ENCODE measurements around the gene RDH16. TPM values are rescaled to one million over a fixed set of nuclear protein-coding genes. Genes with fewer than 3 reads are reported as not detected.
A peak's percentile ranks its signal among the peaks of the same experiment; 100 is the strongest.
"Not testable (repeated sequence)": the region's sequence is repeated elsewhere in the genome, so short reads cannot be mapped to it uniquely, and the experiment has no call there.

RDH16 gene
- total RNA-seq, 2 donors from 2014 or later: 1.1 to 3.0 TPM

DNA sequence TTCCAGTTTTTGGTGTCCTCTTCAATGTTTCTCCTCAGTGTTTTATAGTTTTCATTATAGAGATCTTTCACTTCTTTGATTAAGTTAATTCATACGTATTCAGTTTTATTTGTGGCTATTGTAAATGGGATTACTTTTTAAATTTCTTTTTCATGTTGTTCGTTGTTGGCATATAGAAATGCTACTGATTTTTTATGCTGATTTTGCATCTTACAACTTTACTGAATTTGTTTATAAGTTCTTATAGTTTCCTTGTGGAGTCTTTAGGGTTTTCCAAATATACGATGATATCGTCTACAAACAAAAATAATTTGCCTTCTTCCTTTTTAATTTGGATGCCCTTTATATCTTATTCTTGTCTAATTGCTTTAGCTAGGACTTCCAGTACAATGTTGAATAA is 13.5 kb downstream of the RDH16 start:
- Mint-ChIP-seq H3K4me3 (no peak overlapping the region), H3K27me3 (ENCODE audit: insufficient read depth) (peaks cover 18% of the 10 kb centered on the region), H3K27ac (no peak overlapping the region), H3K36me3 (ENCODE audit: low read depth) (no peaks in the 10 kb centered on the region), H3K4me1 (peaks cover 5% of the 10 kb centered on the region), H3K9me3 (peaks cover 22% of the 10 kb centered on the region)
- WGBS, 2 experiments (ENCODE audit: insufficient coverage in 1 of 2, insufficient read length in 1 of 2): 93 to 100% methylated on average over 1 to 4 of the region's 4 CpGs
- no peak overlapping the region for H3K9ac ChIP-seq (ENCODE audit: extremely low read depth, low read length, poor library complexity, severe bottlenecking)
- H3K4me1 ChIP-seq (ENCODE audit: control insufficient read depth, insufficient read depth, low read length): no peaks in the 10 kb centered on the region
- no peaks in the 10 kb centered on the region for H3K27me3 ChIP-seq (ENCODE audit: control insufficient read depth, insufficient read depth, low read length, poor library complexity, severe bottlenecking)
- no peak for DNase-seq
- H3K27ac ChIP-seq (ENCODE audit: low read depth, low read length): no peak overlapping the region
- no peak overlapping the region for H3K4me3 ChIP-seq (ENCODE audit: low read length)
- TF ChIP-seq, protein P1, sequence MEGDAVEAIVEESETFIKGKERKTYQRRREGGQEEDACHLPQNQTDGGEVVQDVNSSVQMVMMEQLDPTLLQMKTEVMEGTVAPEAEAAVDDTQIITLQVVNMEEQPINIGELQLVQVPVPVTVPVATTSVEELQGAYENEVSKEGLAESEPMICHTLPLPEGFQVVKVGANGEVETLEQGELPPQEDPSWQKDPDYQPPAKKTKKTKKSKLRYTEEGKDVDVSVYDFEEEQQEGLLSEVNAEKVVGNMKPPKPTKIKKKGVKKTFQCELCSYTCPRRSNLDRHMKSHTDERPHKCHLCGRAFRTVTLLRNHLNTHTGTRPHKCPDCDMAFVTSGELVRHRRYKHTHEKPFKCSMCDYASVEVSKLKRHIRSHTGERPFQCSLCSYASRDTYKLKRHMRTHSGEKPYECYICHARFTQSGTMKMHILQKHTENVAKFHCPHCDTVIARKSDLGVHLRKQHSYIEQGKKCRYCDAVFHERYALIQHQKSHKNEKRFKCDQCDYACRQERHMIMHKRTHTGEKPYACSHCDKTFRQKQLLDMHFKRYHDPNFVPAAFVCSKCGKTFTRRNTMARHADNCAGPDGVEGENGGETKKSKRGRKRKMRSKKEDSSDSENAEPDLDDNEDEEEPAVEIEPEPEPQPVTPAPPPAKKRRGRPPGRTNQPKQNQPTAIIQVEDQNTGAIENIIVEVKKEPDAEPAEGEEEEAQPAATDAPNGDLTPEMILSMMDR (conservative IDR thresholded peaks at IDR 0.05): no peak
- peaks cover 15% of the 10 kb centered on the region for H3K9me3 ChIP-seq (ENCODE audit: control insufficient read depth, low read length)
- H3K36me3 ChIP-seq (ENCODE audit: control insufficient read depth, insufficient read depth, low read length): no peaks in the 10 kb centered on the region

- H3K4me1 Mint-ChIP-seq; H3K4me3 Mint-ChIP-seq; DNase-seq; H3K36me3 ChIP-seq (ENCODE audit: control insufficient read depth, insufficient read depth, low read length); H3K27ac ChIP-seq (ENCODE audit: low read depth, low read length); H3K4me3 ChIP-seq (ENCODE audit: low read length); H3K36me3 Mint-ChIP-seq (ENCODE audit: low read depth); H3K4me1 ChIP-seq (ENCODE audit: control insufficient read depth, insufficient read depth, low read length); H3K9ac ChIP-seq (ENCODE audit: extremely low read depth, low read length, poor library complexity, severe bottlenecking); H3K27me3 ChIP-seq (ENCODE audit: control insufficient read depth, insufficient read depth, low read length, poor library complexity, severe bottlenecking); H3K27ac Mint-ChIP-seq: not testable (repeated sequence)
- 86 to 100% methylated on average over 1 of the region's 1 CpG for WGBS, 2 experiments (ENCODE audit: insufficient coverage in 1 of 2, insufficient read length in 1 of 2)
- peaks cover 15% of the 10 kb centered on the region for H3K9me3 ChIP-seq (ENCODE audit: control insufficient read depth, low read length)
- Mint-ChIP-seq H3K9me3 (peaks cover 22% of the 10 kb centered on the region), H3K27me3 (ENCODE audit: insufficient read depth) (peaks cover 18% of the 10 kb centered on the region)
Observed at GRCh38 chr12:56943374-56943773, 14.0 kb downstream of the RDH16 start.

DNA sequence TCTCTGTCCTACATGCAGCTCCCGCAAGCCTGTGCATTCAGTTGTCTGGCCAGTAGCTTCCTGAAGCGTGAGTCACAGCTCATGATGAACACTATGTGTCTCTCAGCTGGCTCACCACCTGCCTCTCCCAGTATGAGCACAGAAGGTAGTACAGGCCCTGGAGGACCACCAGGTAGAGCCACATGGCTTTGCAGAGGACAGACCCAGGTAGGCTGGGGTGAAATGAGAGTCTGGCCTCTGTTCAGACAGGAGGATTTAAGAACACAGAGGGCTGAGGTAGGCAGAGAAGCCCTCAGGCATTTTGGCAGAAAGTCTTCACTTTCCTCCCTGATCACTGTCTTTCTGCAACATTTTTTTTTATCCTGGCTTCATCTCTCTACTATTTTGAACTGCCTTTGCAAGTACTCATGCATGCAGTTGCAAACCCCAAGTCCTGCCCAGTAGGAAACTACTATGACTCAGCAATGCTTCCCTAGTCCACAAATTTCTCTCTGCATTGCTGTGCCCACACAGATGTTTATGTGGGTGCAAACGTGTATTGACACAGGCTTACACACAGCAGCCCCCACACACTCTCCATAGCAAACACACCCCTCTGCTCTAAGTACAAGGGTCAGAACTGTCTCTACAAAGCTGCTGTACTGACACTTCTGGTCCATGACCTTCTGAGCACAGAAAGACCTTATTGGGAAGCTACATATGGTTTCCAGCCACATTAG is 15.9 kb downstream of the RDH16 start:
- H3K4me3 ChIP-seq (ENCODE audit: low read length): no peak overlapping the region
- no peak overlapping the region for H3K27ac ChIP-seq (ENCODE audit: low read depth, low read length)
- no peaks in the 10 kb centered on the region for H3K36me3 ChIP-seq (ENCODE audit: control insufficient read depth, insufficient read depth, low read length)
- H3K9me3 ChIP-seq (ENCODE audit: control insufficient read depth, low read length): peaks cover 15% of the 10 kb centered on the region
- TF ChIP-seq, protein P1 (conservative IDR thresholded peaks at IDR 0.05): no peak
- peak overlapping the region; percentile 76 for H3K27ac Mint-ChIP-seq
- H3K27me3 Mint-ChIP-seq (ENCODE audit: insufficient read depth): peaks cover 31% of the 10 kb centered on the region
- DNase-seq: peak; percentile 47
- H3K4me1 ChIP-seq (ENCODE audit: control insufficient read depth, insufficient read depth, low read length): no peaks in the 10 kb centered on the region
- H3K4me1 Mint-ChIP-seq: peaks cover 5% of the 10 kb centered on the region
- H3K9me3 Mint-ChIP-seq: peaks cover 22% of the 10 kb centered on the region
- H3K36me3 Mint-ChIP-seq (ENCODE audit: low read depth): no peaks in the 10 kb centered on the region
- H3K9ac ChIP-seq (ENCODE audit: extremely low read depth, low read length, poor library complexity, severe bottlenecking): no peak overlapping the region
- H3K4me3 Mint-ChIP-seq: no peak overlapping the region
- 61 to 67% methylated on average over 1 to 3 of the region's 3 CpGs for WGBS, 2 experiments (ENCODE audit: insufficient coverage in 1 of 2, insufficient read length in 1 of 2)
- no peaks in the 10 kb centered on the region for H3K27me3 ChIP-seq (ENCODE audit: control insufficient read depth, insufficient read depth, low read length, poor library complexity, severe bottlenecking)

DNA sequence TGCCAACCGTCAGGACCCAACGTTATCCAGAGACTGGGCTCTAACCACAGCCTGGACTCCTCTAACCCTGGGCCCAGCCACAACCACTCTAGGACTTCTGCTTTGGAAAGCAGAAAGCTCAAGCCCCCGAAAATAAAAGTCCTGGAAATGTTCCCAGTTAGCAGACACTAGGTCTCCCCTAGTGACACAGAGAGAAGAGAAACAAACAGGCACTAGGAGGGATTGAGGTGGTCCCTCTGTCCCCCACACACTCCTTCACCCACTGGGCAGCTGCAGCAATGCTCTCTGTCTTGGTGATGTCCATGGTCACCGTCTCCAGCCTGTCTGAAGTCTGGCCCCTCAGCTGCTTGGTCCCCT is 16.5 kb downstream of the RDH16 start:
- DNase-seq; H3K9ac ChIP-seq (ENCODE audit: extremely low read depth, low read length, poor library complexity, severe bottlenecking); H3K4me1 ChIP-seq (ENCODE audit: control insufficient read depth, insufficient read depth, low read length); H3K4me3 Mint-ChIP-seq; H3K36me3 Mint-ChIP-seq (ENCODE audit: low read depth); H3K36me3 ChIP-seq (ENCODE audit: control insufficient read depth, insufficient read depth, low read length); H3K27ac Mint-ChIP-seq; H3K4me3 ChIP-seq (ENCODE audit: low read length); H3K27me3 ChIP-seq (ENCODE audit: control insufficient read depth, insufficient read depth, low read length, poor library complexity, severe bottlenecking); H3K4me1 Mint-ChIP-seq; H3K27ac ChIP-seq (ENCODE audit: low read depth, low read length): not testable (repeated sequence)
- peaks cover 15% of the 10 kb centered on the region for H3K9me3 ChIP-seq (ENCODE audit: control insufficient read depth, low read length)
- no CpG with 5 or more reads among the region's 4 CpGs for WGBS, 2 experiments (ENCODE audit: insufficient coverage in 1 of 2, insufficient read length in 1 of 2)
- peaks cover 21% of the 10 kb centered on the region for H3K9me3 Mint-ChIP-seq
- peaks cover 31% of the 10 kb centered on the region for H3K27me3 Mint-ChIP-seq (ENCODE audit: insufficient read depth)
